Endothelial cell (in vitro differentiated cells): ENCODE data around the gene PUS1. TPM values are rescaled to one million over a fixed set of nuclear protein-coding genes. Genes with fewer than 3 reads are reported as not detected.

Experiments
- DNase-seq: peaks from one replicate; pipeline ENCODE4 v3.0.0; 2021; ENCODE audit warnings: low spot score
- H3K27ac Mint-ChIP-seq: one replicate; pipeline ENCODE4 v1.8.0; 2021; ENCODE audit warnings: mixed read lengths, inconsistent platforms; ENCODE audit not compliant: unreplicated experiment
- H3K27me3 Mint-ChIP-seq: one replicate; pipeline ENCODE4 v1.8.0; 2021; ENCODE audit warnings: mild to moderate bottlenecking, moderate library complexity, mixed read lengths, inconsistent platforms; ENCODE audit not compliant: unreplicated experiment
- H3K36me3 Mint-ChIP-seq: one replicate; pipeline ENCODE4 v1.8.0; 2021; ENCODE audit warnings: mild to moderate bottlenecking, low read depth, mixed read lengths, inconsistent platforms; ENCODE audit not compliant: unreplicated experiment
- H3K4me1 Mint-ChIP-seq: one replicate; pipeline ENCODE4 v1.8.0; 2021; ENCODE audit warnings: mild to moderate bottlenecking, mixed read lengths, inconsistent platforms; ENCODE audit not compliant: unreplicated experiment
- H3K4me3 Mint-ChIP-seq: one replicate; pipeline ENCODE4 v1.8.0; 2021; ENCODE audit warnings: mild to moderate bottlenecking, mixed read lengths, inconsistent platforms; ENCODE audit not compliant: unreplicated experiment
- H3K9me3 Mint-ChIP-seq: one replicate; pipeline ENCODE4 v1.8.0; 2021; ENCODE audit warnings: mixed read lengths, inconsistent platforms; ENCODE audit not compliant: unreplicated experiment
- CTCF ChIP-seq: fragments of 200-600 bp; sonication (generic); IDR thresholded peaks from one replicate; pipeline ENCODE4 v1.5.0; 2021; ENCODE audit warnings: antibody characterized with exemption; ENCODE audit not compliant: unreplicated experiment
- total RNA-seq: library from RNA; stranded (reverse); fragmentation: NEBNext Ultra II Directional; extraction: Animal tissue kit (Norgen Biotek cat#: 25700); gene quantifications from one replicate; pipeline ENCODE4 v1.2.1, GENCODE V29; 2021; ENCODE audit not compliant: unreplicated experiment

The PUS1 gene
- total RNA-seq, 1 donor from 2014 or later, result 25.8 TPM

GRCh38 chr12:131900397-131900796 is 28.7 kb upstream of the PUS1 start:
- no peak for TF ChIP-seq CTCF
- no peak for DNase-seq
- no peaks in the 10 kb centered on the region for H3K36me3 Mint-ChIP-seq
- no peak overlapping the region for H3K27ac Mint-ChIP-seq
- no peaks in the 10 kb centered on the region for H3K9me3 Mint-ChIP-seq
- no peak overlapping the region for H3K4me3 Mint-ChIP-seq
- H3K27me3 Mint-ChIP-seq, result peaks cover 4% of the 10 kb centered on the region
- H3K4me1 Mint-ChIP-seq, result no peaks in the 10 kb centered on the region

DNA sequence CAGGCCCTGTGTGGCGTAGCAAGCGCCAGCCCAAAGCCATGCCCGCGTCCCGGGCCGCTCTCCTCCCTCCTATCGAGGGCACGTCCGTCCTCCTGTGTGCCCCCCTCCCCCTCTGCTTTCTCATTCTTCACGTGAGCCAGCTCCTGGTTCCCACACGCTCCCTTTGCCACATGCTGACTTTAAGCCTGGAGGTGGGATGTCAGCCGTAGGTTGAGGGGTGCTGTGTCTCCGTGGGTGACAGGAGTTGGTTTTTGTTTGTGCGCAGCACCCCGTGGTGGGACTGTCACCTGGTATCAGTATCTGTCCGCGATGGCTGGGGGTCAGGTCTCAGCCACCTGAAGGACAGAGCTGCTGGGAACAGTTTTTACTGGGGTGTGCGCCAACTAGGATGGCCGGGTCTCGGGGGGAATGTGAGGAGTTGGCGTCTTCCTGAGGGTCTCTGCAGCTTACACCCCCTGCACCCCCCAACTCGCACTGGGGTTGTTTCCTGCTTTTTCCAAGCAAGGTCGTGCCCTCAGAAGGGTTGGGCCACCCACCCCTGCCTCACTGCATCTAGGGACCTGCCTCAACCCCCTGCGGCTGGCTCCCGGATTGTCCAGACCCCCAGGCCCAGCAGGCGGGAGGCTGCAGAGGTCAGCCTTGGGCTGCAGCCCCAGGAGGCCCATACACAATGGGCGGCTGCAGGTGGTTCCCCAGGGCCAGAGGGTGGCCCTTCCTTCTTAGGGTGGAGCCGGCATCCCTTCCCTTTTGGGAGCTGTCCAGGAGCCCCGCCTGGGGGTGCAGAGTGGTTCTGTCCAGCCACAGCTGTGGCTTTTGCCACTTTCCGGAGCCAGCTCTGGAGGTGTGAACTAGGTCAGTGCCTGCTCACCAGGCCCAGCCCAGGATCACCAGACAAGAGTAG is 27.4 kb upstream of the PUS1 start:
- no peak overlapping the region for H3K4me3 Mint-ChIP-seq
- no peak for DNase-seq
- no peak for TF ChIP-seq CTCF

GRCh38 chr12:131902332-131903241 is 26.5 kb upstream of the PUS1 start:
- Mint-ChIP-seq H3K27me3 (peaks cover 4% of the 10 kb centered on the region), H3K4me3 (no peak overlapping the region), H3K4me1 (no peaks in the 10 kb centered on the region), H3K9me3 (no peaks in the 10 kb centered on the region), H3K36me3 (no peaks in the 10 kb centered on the region), H3K27ac (no peak overlapping the region)
- no peak for TF ChIP-seq CTCF
- no peak for DNase-seq

More for the DNA sequence above, 27.4 kb upstream of the PUS1 start:
- Mint-ChIP-seq H3K27me3 (peaks cover 4% of the 10 kb centered on the region), H3K9me3 (no peaks in the 10 kb centered on the region), H3K27ac (no peak overlapping the region), H3K4me1 (no peaks in the 10 kb centered on the region), H3K36me3 (no peaks in the 10 kb centered on the region)

GRCh38 chr12:131903270-131904255 is 25.5 kb upstream of the PUS1 start:
- TF ChIP-seq CTCF, result no peak
- no peak for DNase-seq
- Mint-ChIP-seq H3K4me3 (no peak overlapping the region), H3K27ac (no peak overlapping the region), H3K36me3 (no peaks in the 10 kb centered on the region), H3K27me3 (no peaks in the 10 kb centered on the region), H3K4me1 (no peaks in the 10 kb centered on the region), H3K9me3 (no peaks in the 10 kb centered on the region)
